OCI-LY3 (cell line): ENCODE data around the gene RBM6.

Experiments
- EZH2phosphoT487 ChIP-seq: fragments of 200-600 bp; shearing (Covaris generic); IDR thresholded peaks from 2 replicates; pipeline ENCODE4 v1.6.1; 2018; ENCODE audit warnings: antibody characterized with exemption, mixed run types, low read depth
- TF ChIP-seq, protein P1 (sequence below): fragments of 200-600, 300-600 bp; sonication (generic); IDR thresholded peaks from 2 replicates; pipeline ENCODE4 v1.5.1; 2014; ENCODE audit warnings: antibody characterized with exemption, low read length, low read depth

DNA sequence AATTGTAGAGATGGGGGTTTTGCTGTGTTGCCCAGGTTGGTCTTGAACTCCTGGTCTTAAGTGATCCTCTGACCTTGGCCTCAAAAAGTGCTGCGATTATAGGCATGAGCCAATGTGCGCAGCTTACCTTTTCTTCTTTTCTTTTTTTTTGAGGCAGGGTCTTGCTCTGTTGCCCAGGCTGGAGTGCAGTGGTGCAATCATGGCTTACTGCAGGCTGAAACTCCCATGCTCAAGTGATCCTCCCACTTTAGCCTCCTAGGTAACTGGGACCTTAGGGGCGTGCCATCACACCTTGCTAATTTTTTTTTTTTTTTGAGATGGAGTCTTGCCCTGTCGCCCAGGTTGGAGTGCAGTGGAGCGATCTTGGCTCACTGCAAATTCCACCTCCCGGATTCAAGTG lies 13.0 kb downstream of the RBM6 start:
- TF ChIP-seq, protein P1, sequence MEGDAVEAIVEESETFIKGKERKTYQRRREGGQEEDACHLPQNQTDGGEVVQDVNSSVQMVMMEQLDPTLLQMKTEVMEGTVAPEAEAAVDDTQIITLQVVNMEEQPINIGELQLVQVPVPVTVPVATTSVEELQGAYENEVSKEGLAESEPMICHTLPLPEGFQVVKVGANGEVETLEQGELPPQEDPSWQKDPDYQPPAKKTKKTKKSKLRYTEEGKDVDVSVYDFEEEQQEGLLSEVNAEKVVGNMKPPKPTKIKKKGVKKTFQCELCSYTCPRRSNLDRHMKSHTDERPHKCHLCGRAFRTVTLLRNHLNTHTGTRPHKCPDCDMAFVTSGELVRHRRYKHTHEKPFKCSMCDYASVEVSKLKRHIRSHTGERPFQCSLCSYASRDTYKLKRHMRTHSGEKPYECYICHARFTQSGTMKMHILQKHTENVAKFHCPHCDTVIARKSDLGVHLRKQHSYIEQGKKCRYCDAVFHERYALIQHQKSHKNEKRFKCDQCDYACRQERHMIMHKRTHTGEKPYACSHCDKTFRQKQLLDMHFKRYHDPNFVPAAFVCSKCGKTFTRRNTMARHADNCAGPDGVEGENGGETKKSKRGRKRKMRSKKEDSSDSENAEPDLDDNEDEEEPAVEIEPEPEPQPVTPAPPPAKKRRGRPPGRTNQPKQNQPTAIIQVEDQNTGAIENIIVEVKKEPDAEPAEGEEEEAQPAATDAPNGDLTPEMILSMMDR: no peak
- TF ChIP-seq EZH2phosphoT487: no peak
